ENCODE measurements around the gene ADGRV1. TPM values are rescaled to one million over a fixed set of nuclear protein-coding genes. Genes with fewer than 3 reads are reported as not detected.
A peak's percentile ranks its signal among the peaks of the same experiment; 100 is the strongest.

The ADGRV1 gene
- polyA plus RNA-seq, 3 donors = 0.18 to 0.33 TPM; not detected in 1

- WGBS (ENCODE audit: insufficient coverage) = no CpG with 5 or more reads among the region's 2 CpGs
Observed at GRCh38 chr5:91145333-91145620, 586.7 kb downstream of the ADGRV1 start.

GRCh38 chr5:91146230-91146629, 587.6 kb downstream of the ADGRV1 start:
- Histone ChIP-seq H3K4me2 (replicated peaks; ENCODE audit: extremely low read depth, low read length, poor library complexity, severe bottlenecking) (peak overlapping the region; percentile 48), H3K9ac (ENCODE audit: insufficient read depth, low read length, poor library complexity, severe bottlenecking) (no peak overlapping the region), H3K79me2 (ENCODE audit: insufficient read depth, low read length) (no peaks in the 10 kb centered on the region), H3K36me3 (replicated peaks in 1 of 2; ENCODE audit: control insufficient read depth in 1 of 2, insufficient read depth in 2 of 2, low read length in 2 of 2) (no peaks in the 10 kb centered on the region), H4K20me1 (ENCODE audit: insufficient read depth, low read length) (no peaks in the 10 kb centered on the region), H2AFZ (ENCODE audit: insufficient read depth, low read depth, low read length, poor library complexity, severe bottlenecking) (peak overlapping the region; percentile 23), H3K4me3 (replicated peaks in 1 of 3; ENCODE audit: low read depth in 2 of 3, low read length in 3 of 3) (peak overlapping the region in 1 of 3 experiments; percentile 40), H3K9me3 (replicated peaks in 1 of 2; ENCODE audit: control insufficient read depth in 1 of 2, insufficient read depth in 1 of 2, low read length in 2 of 2) (peaks cover 10 to 13% of the 10 kb centered on the region in 2 donors), H3K4me1 (ENCODE audit: control insufficient read depth in 1 of 2, insufficient read depth in 2 of 2, low read length in 2 of 2) (peaks cover 51 to 56% of the 10 kb centered on the region in 2 donors), H3K27ac (ENCODE audit: low read depth in 1 of 2, low read length in 2 of 2) (peak overlapping the region in 1 of 2 donors; percentile 86), H3K27me3 (ENCODE audit: control insufficient read depth in 2 of 2, insufficient read depth in 2 of 2, low read length in 2 of 2) (no peaks in the 10 kb centered on the region)
- no peak for TF ChIP-seq CTCF (IDR thresholded peaks at IDR 0.05)
- peaks cover 59% of the 10 kb centered on the region for H3K4me1 Mint-ChIP-seq
- DNase-seq = peak; percentile 71 to 90 (median 78)
- peaks cover 0 to 2% (median 1%) of the 10 kb centered on the region in 3 donors for H3K27me3 Mint-ChIP-seq (ENCODE audit: low read depth in 3 of 3)
- H3K27ac Mint-ChIP-seq = peak overlapping the region; percentile 77 to 94 (median 82)
- 4% methylated on average over 3 of the region's 4 CpGs for WGBS (ENCODE audit: insufficient coverage)
- no peak overlapping the region for H3K4me3 Mint-ChIP-seq
- H3K9me3 Mint-ChIP-seq = peaks cover 10 to 22% (median 15%) of the 10 kb centered on the region in 7 donors
- intact Hi-C loops (cut with micrococcal nuclease) = no loop called here
- peaks cover 5 to 8% of the 10 kb centered on the region in 2 donors for H3K36me3 Mint-ChIP-seq

More at GRCh38 chr5:91145333-91145620, 586.7 kb downstream of the ADGRV1 start:
- Histone ChIP-seq H3K9me3 (replicated peaks in 1 of 2; ENCODE audit: control insufficient read depth in 1 of 2, insufficient read depth in 1 of 2, low read length in 2 of 2) (peaks cover 10 to 13% of the 10 kb centered on the region in 2 donors), H3K4me2 (replicated peaks; ENCODE audit: extremely low read depth, low read length, poor library complexity, severe bottlenecking) (no peak overlapping the region), H2AFZ (ENCODE audit: insufficient read depth, low read depth, low read length, poor library complexity, severe bottlenecking) (peak overlapping the region; percentile 41), H3K4me1 (ENCODE audit: control insufficient read depth in 1 of 2, insufficient read depth in 2 of 2, low read length in 2 of 2) (peaks cover 51 to 62% of the 10 kb centered on the region in 2 donors), H3K79me2 (ENCODE audit: insufficient read depth, low read length) (no peaks in the 10 kb centered on the region), H3K27ac (ENCODE audit: low read depth in 1 of 2, low read length in 2 of 2) (no peak overlapping the region), H3K9ac (ENCODE audit: insufficient read depth, low read length, poor library complexity, severe bottlenecking) (no peak overlapping the region), H4K20me1 (ENCODE audit: insufficient read depth, low read length) (no peaks in the 10 kb centered on the region), H3K4me3 (replicated peaks in 1 of 3; ENCODE audit: low read depth in 2 of 3, low read length in 3 of 3) (no peak overlapping the region), H3K27me3 (ENCODE audit: control insufficient read depth in 2 of 2, insufficient read depth in 2 of 2, low read length in 2 of 2) (no peaks in the 10 kb centered on the region), H3K36me3 (replicated peaks in 1 of 2; ENCODE audit: control insufficient read depth in 1 of 2, insufficient read depth in 2 of 2, low read length in 2 of 2) (no peaks in the 10 kb centered on the region)
- peaks cover 0 to 2% (median 1%) of the 10 kb centered on the region in 3 donors for H3K27me3 Mint-ChIP-seq (ENCODE audit: low read depth in 3 of 3)
- no peak overlapping the region for H3K27ac Mint-ChIP-seq
- H3K36me3 Mint-ChIP-seq = peaks cover 5 to 8% of the 10 kb centered on the region in 2 donors
- peaks cover 60% of the 10 kb centered on the region for H3K4me1 Mint-ChIP-seq
- intact Hi-C loops (cut with micrococcal nuclease) = no loop called here
- TF ChIP-seq CTCF (IDR thresholded peaks at IDR 0.05) = no peak
- DNase-seq = no peak
- H3K4me3 Mint-ChIP-seq = no peak overlapping the region
- H3K9me3 Mint-ChIP-seq = peaks cover 10 to 22% (median 15%) of the 10 kb centered on the region in 7 donors

All from CD14-positive monocyte (primary cell).